GM18502 (cell line): ENCODE data around the gene PPP1CC.
"Not testable (repeated sequence)": the region's sequence is repeated elsewhere in the genome, so short reads cannot be mapped to it uniquely, and the experiment has no call there.

ENCODE experiments used
- ATAC-seq: cut with Tn5 transposase; IDR thresholded peaks from one replicate; pipeline ENCODE4 v1.9.1; 2021; ENCODE audit warnings: mild to moderate bottlenecking; ENCODE audit not compliant: unreplicated experiment, poor library complexity

Gene PPP1CC

DNA sequence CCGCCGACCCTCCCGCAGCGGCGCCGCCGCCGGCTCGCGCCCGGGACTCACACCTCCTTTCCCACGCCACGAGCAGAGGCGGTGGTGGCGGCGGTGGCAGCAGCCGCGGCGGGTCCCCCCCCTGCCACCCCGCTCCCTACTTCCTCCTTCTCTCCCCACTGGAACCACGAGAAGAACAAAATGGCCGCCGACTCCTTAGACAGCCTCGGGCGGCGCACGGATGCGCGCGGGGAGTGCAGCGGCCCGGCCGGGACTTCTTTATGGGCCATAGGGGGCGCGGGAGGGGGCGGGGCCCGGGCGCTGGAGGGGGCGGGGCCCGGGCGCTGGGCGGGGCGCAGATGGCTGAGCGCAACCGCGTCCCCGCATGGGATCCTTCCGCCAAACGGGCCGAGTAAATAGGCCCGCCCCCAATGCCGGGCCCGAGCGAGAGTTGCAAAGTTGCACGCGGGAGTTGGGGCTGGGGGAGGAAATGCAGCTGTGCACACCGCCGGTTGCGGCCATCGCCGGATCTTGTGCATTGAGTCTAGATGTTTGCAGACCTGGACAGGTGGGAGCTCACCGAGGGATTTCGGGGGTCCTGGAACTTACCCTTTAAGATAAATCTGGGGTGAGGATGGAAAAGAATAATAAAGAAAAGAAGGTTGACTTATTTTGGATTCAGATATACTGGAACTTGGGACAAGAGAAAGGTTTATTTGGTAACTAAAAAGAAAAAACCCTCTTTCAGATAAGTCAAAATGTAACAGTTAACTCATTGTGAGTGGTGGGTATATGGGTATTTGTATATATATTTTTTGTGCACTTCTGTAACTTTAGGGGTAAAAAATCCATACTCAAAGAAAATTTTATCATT lies at the start of gene PPP1CC:
TSS of gene PPP1CC (minus strand) at position 174 of the 853 bp plus-strand sequence. CDS start 184 bp downstream, outside the sequence.
- ATAC-seq, result peak; percentile 81

GRCh38 chr12:110791589-110791988 lies 48.9 kb upstream of the PPP1CC start:
- no peak for ATAC-seq

DNA sequence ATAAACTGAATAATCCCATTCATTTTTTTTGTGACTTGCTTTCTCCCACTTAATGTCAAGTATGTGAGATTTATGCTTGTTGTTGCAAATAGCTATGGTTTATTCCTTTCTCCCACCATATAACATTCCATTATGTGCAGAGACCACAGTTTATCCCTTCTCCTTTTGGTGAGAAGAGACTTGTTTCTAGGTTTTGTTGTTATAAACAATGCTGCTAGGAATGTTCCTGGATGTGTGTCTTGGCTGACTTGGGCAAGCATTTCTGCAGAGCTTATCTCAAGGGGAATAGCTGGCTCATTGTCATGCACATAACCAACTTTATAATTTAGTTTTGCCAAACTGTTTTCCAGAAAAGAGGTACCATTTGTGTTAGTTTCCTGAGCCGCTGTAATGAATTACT lies 47.6 kb upstream of the PPP1CC start:
- ATAC-seq, result no peak

- no peak for ATAC-seq
Measured at GRCh38 chr12:110786012-110786411, 43.3 kb upstream of the PPP1CC start.

GRCh38 chr12:110785240-110785639 lies 42.5 kb upstream of the PPP1CC start:
- no peak for ATAC-seq

DNA sequence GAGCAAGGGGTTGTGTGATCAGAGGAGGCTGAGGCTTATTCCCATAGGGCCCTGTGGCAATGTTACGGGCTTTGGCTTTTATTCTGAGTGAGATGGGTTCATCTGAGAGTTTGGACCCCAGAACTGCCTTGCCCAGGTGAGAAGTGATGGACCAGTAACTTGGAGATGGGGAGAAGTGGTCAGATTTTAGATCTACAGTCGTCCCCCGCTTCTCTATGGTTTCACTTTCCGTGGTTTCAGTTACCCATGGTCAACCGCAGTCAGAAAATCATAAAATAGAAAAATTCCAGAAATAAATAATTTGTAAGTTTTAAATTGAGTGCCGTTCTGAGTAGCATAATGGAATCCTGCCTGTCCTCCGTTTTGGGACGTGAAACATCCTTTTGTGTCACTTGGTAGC lies 40.2 kb upstream of the PPP1CC start:
- ATAC-seq, result no peak

GRCh38 chr12:110782094-110782493 lies 39.4 kb upstream of the PPP1CC start:
- no peak for ATAC-seq

DNA sequence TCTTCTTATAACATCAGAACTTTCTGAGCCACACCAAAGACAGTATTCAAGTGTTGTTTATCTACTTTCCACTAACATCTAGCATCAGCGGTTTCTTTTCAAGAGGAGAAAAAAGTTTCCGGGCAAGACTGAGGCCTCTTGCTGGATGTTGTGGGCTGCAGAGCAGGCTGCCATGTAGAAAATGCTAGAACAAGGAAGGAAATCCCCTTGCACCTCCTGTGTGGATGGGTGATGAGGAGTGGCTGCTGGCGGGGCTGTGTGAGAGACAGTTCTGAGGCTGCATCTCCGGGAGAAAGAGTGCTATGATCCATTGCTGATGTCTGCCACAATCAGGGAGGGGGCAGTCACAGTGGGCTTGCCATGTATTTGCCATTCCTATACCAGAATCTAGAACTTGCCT lies 37.8 kb upstream of the PPP1CC start:
- ATAC-seq, result no peak

DNA sequence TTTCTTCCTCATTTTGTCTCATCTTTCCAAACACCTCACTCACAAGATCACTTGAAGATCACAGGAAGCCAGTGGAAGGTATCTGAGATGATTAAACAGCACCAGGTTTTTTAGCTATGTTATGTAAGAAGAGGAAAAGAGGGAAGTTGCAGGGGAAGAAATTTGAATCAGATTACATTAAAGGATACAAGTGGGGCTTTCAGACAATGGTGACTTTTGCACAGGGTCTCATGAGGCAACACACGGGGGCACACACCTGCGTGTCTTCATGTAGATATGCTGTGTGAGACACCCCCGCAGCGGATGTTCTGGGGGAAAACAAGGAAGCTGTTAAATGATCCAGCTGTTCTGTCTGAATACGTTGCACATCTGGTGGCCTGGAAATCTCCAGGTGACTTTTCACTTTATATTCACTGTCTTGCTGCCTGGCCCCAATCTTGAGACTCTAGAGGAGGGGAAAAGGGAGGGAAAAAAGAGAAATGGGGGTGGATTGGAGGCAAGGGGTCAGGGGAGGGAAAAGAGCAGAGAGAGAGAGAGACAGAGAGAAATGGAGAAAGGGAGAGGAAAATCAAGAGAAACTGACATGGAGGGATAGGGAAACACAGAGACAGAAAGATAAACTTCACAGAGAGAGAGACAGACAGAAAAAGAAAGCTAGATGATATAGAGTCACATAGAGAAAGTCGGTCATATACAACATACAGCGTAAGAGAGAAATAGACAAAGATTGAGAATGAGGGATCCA lies 36.3 kb upstream of the PPP1CC start:
- no peak for ATAC-seq

DNA sequence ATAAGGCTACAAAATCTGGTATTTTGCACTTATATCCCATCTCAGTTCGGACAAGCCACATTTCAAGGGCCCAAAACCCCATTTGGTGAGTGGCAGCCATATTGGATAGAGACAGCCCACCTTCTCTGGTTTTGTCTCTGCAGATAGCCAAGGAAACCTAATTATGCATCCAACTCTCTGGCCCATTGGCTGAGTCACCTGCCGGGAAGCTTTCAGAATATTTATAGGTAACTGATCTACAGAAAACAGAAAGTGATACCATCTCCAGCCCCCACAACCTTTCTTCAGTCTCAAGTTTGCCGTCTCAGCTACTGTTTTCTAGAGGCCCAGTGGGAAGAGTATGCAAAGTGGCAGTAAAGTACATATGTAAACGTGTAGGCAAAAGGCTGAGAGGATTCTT lies 33.7 kb upstream of the PPP1CC start:
- peak; percentile 91 for ATAC-seq

GRCh38 chr12:110775997-110776396 lies 33.3 kb upstream of the PPP1CC start:
- ATAC-seq, result no peak

GRCh38 chr12:110774824-110775223 lies 32.1 kb upstream of the PPP1CC start:
- ATAC-seq, result no peak

- ATAC-seq, result no peak
Measured at GRCh38 chr12:110768960-110769359, 26.3 kb upstream of the PPP1CC start.

GRCh38 chr12:110767863-110768262 lies 25.2 kb upstream of the PPP1CC start:
- ATAC-seq, result no peak

GRCh38 chr12:110766311-110767154 lies 23.8 kb upstream of the PPP1CC start:
- ATAC-seq, result no peak

DNA sequence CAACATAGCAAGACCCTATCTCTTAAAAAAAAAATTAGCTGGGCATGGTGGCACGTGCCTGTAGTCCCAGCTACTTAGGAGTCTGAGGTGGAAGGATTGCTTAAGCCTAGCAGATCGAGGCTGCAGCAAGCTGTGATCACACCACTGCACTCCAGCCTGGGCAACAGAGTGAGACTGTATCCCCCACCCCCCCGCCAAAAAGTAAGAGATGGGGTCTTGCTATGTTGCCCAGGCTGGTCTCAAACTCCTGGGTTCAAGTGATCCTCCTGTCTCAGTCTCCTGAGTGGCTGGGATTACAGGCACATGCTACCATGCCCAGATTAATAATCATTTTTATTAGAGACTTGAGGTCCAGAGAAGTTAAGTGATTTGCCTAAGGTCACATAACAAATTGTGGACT lies 22.9 kb upstream of the PPP1CC start:
- ATAC-seq, result not testable (repeated sequence)

- no peak for ATAC-seq
Measured at GRCh38 chr12:110765111-110765510, 22.4 kb upstream of the PPP1CC start.

GRCh38 chr12:110763583-110763982 lies 20.9 kb upstream of the PPP1CC start:
- no peak for ATAC-seq

- ATAC-seq, result no peak
Measured at GRCh38 chr12:110762891-110763290, 20.2 kb upstream of the PPP1CC start.

- no peak for ATAC-seq
Measured at GRCh38 chr12:110760204-110760609, 17.5 kb upstream of the PPP1CC start.

DNA sequence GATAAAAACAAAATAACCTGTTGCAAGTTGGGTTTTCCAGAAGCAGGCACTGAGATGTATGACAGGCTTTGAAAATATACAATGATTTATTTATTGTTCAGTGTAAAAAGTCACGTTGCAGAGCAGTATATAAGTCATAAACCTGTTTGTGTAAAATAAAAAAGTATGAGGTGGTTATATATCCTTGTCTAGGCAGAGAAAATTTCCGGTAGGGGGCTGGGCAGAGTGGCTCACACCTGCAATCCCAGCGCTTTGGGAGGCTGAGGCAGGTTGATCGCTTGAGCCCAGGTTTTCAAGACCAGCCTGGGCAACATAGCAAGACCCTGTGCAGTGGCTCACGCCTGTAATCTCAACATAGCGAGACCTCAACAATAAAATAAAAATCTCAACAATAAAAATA lies 16.2 kb upstream of the PPP1CC start:
- ATAC-seq, result no peak
